Gastrocnemius medialis (tissue), 4 donors: ENCODE results near the gene CASKIN2.

Experiments
- POLR2A ChIP-seq, 2 donors: fragments of 450-650 bp; IDR thresholded peaks; one replicate each; pipeline ENCODE4 v1.6.1; 2017; ENCODE audit warnings: antibody characterized with exemption in 2 of 2, mild to moderate bottlenecking in 2 of 2, moderate library complexity in 2 of 2
- TF ChIP-seq, protein P1 (sequence below), 5 experiments: fragments of 450-650 bp in 3 of 5; fragments of 200-600 bp in 2 of 5; sonication (generic) in 2 of 5; IDR thresholded peaks in 4 of 5; conservative IDR thresholded peaks in 1 of 5; 1 replicate in 4 of 5; 2 replicates in 1 of 5; pipeline ENCODE4 v1.5.1; 2016 to 2019; ENCODE audit warnings: antibody characterized with exemption in 5 of 5, mild to moderate bottlenecking in 3 of 5, moderate library complexity in 3 of 5

DNA sequence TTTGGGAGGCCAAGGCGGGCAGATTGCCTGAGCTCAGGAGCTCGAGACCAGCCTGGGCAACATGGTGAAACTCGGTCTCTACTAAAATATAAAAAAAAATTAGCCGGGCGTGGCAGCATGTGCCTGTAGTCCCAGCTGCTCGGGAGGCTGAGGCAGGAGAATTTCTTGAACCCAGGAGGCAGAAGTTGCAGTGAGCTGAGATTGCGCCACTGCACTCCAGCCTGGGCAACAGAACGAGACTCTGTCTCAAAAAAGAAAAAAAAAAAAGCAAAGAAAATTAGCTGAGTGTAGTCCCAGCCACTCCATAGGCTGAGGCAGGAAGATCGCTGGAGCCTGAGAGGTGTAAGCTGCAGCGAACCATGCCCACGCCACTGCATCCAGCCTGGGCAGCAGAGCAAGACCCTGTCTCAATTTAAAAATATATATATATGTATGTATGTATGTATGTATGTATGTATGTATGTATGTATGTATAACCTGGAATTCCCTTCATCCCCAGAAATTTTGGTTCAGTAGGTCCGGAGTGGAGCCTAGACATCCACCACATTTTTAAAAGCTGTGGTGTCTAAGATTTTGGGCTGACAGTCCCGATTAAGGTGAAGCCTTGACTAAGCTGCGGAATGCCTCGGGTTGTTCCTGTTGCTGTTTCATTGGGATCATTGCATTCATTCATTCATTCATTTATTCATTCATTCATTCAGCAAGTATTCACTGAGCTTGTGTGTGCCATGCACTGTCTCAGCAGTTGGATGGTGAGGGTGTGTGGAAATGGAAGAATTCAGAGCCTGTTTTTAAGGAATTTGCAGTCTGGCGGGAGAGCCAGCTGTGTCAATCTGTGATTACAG lies 33.0 kb downstream of the CASKIN2 start:
- no peak for TF ChIP-seq POLR2A (IDR thresholded peaks at IDR 0.05)
- TF ChIP-seq, protein P1, sequence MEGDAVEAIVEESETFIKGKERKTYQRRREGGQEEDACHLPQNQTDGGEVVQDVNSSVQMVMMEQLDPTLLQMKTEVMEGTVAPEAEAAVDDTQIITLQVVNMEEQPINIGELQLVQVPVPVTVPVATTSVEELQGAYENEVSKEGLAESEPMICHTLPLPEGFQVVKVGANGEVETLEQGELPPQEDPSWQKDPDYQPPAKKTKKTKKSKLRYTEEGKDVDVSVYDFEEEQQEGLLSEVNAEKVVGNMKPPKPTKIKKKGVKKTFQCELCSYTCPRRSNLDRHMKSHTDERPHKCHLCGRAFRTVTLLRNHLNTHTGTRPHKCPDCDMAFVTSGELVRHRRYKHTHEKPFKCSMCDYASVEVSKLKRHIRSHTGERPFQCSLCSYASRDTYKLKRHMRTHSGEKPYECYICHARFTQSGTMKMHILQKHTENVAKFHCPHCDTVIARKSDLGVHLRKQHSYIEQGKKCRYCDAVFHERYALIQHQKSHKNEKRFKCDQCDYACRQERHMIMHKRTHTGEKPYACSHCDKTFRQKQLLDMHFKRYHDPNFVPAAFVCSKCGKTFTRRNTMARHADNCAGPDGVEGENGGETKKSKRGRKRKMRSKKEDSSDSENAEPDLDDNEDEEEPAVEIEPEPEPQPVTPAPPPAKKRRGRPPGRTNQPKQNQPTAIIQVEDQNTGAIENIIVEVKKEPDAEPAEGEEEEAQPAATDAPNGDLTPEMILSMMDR (IDR thresholded peaks at IDR 0.05 in 4 of 5, conservative IDR thresholded peaks at IDR 0.05 in 1 of 5) = no peak
